T-helper 22 cell (primary cell): ENCODE measurements around the gene ADAP2.
A peak's percentile ranks its signal among the peaks of the same experiment; 100 is the strongest.
"Not testable (repeated sequence)": the region's sequence is repeated elsewhere in the genome, so short reads cannot be mapped to it uniquely, and the experiment has no call there.

Experiments
- DNase-seq: peaks from one replicate; pipeline ENCODE4 v3.0.0-alpha.2; 2020; ENCODE audit warnings: low read depth

The ADAP2 gene

GRCh38 chr17:30969989-30970830 lies 48.5 kb downstream of the ADAP2 start:
- no peak for DNase-seq

GRCh38 chr17:30970831-30971567 lies 49.3 kb downstream of the ADAP2 start, which contains the start of gene RNF135:
RNF135 (plus strand) TSS chr17:30971039; CDS start chr17:30971074, 35 bp downstream.
- peak; percentile 11 for DNase-seq

GRCh38 chr17:30975042-30975820 lies 53.5 kb downstream of the ADAP2 start:
- no peak for DNase-seq

GRCh38 chr17:30979919-30980318 lies 58.2 kb downstream of the ADAP2 start:
- DNase-seq: not testable (repeated sequence)

GRCh38 chr17:30981531-30982519 lies 60.1 kb downstream of the ADAP2 start:
- no peak for DNase-seq

- DNase-seq: no peak
Observed at GRCh38 chr17:30982855-30983254, 61.1 kb downstream of the ADAP2 start.

GRCh38 chr17:30990458-30990857 lies 68.7 kb downstream of the ADAP2 start:
- no peak for DNase-seq

- DNase-seq: no peak
Observed at GRCh38 chr17:30992551-30992950, 70.8 kb downstream of the ADAP2 start.

- no peak for DNase-seq
Observed at GRCh38 chr17:30995347-30995746, 73.6 kb downstream of the ADAP2 start.

GRCh38 chr17:30996486-30996885 lies 74.7 kb downstream of the ADAP2 start:
- DNase-seq: no peak

- no peak for DNase-seq
Observed at GRCh38 chr17:30997270-30997669, 75.5 kb downstream of the ADAP2 start.

GRCh38 chr17:30997842-30998241 lies 76.1 kb downstream of the ADAP2 start:
- no peak for DNase-seq

GRCh38 chr17:31002047-31002446 lies 80.3 kb downstream of the ADAP2 start:
- no peak for DNase-seq

GRCh38 chr17:31003225-31003866 lies 81.6 kb downstream of the ADAP2 start:
- no peak for DNase-seq

- no peak for DNase-seq
Observed at GRCh38 chr17:31004160-31004559, 82.4 kb downstream of the ADAP2 start.

GRCh38 chr17:31007695-31008373 lies 86.1 kb downstream of the ADAP2 start:
- no peak for DNase-seq

GRCh38 chr17:31008374-31009041 lies 86.8 kb downstream of the ADAP2 start:
- peak; percentile 21 for DNase-seq
